RWPE2 (cell line): ENCODE data around the gene KCNMB3.
"Not testable (repeated sequence)": the region's sequence is repeated elsewhere in the genome, so short reads cannot be mapped to it uniquely, and the experiment has no call there.

Source experiments
- ATAC-seq: fragments of 200-7000 bp; cut with Tn5 transposase; 3 replicates; pipeline ENCODE4 v1.9.1; 2021; ENCODE audit warnings: low read depth
- DNase-seq: peaks from one replicate; pipeline ENCODE4 v3.0.0-alpha.2; 2020; ENCODE audit warnings: low spot score
- H3K27ac ChIP-seq: fragments of 450-650 bp; 2 replicates; pipeline ENCODE4 v1.5.1; 2017; ENCODE audit warnings: mild to moderate bottlenecking; ENCODE audit not compliant: poor library complexity, severe bottlenecking
- H3K27me3 ChIP-seq: fragments of 250-450 bp; sonication (Bioruptor Pico); 2 replicates; pipeline ENCODE4 v1.5.1; 2021; ENCODE audit warnings: mild to moderate bottlenecking, moderate library complexity; ENCODE audit not compliant: insufficient read depth, poor library complexity, severe bottlenecking
- H3K36me3 ChIP-seq: fragments of 250-450 bp; sonication (Bioruptor Pico); 2 replicates; pipeline ENCODE4 v1.5.1; 2020; ENCODE audit warnings: low read depth, mild to moderate bottlenecking, moderate library complexity
- H3K4me1 ChIP-seq: fragments of 250-450 bp; sonication (Bioruptor Pico); 2 replicates; pipeline ENCODE4 v1.5.1; 2021; ENCODE audit warnings: mild to moderate bottlenecking, moderate library complexity; ENCODE audit not compliant: insufficient read depth, poor library complexity, severe bottlenecking
- H3K4me3 ChIP-seq: fragments of 250-450 bp; sonication (Bioruptor Pico); 2 replicates; pipeline ENCODE4 v1.5.1; 2021; ENCODE audit warnings: mild to moderate bottlenecking, moderate library complexity; ENCODE audit not compliant: severe bottlenecking
- H3K9me3 ChIP-seq: fragments of 250-450 bp; sonication (Bioruptor Pico); 2 replicates; pipeline ENCODE4 v1.5.1; 2021; ENCODE audit warnings: mild to moderate bottlenecking, moderate library complexity; ENCODE audit not compliant: severe bottlenecking
- TF ChIP-seq, protein P1 (sequence below): fragments of 450-650 bp; IDR thresholded peaks from one replicate; pipeline ENCODE4 v1.5.1; 2017; ENCODE audit warnings: mild to moderate bottlenecking, moderate library complexity; ENCODE audit not compliant: poor library complexity, severe bottlenecking

KCNMB3 gene

DNA sequence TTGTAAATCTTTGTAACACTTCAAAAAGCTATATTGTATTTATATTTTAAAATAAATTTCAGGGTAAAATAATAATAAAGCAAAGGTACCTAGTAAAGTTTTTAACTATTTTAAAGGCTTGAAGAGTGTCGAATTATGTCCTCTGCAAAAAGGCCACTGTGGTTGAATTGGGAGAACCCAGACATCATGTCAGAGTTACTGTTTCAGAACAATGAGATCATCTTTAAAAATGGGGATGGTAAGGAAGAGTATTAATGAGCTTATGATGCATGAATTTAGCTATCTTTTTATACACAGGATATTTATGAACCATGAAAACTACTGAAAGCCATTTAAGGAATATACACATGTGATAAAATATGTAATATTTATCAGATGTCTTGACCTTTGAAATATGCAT, 26.3 kb downstream of the KCNMB3 start:
- Histone ChIP-seq H3K36me3 (peaks cover 44% of the 10 kb centered on the region), H3K27ac (no peak overlapping the region), H3K4me3 (no peak overlapping the region), H3K4me1 (peaks cover 2% of the 10 kb centered on the region), H3K27me3 (no peaks in the 10 kb centered on the region), H3K9me3 (no peaks in the 10 kb centered on the region)
- TF ChIP-seq, protein P1, sequence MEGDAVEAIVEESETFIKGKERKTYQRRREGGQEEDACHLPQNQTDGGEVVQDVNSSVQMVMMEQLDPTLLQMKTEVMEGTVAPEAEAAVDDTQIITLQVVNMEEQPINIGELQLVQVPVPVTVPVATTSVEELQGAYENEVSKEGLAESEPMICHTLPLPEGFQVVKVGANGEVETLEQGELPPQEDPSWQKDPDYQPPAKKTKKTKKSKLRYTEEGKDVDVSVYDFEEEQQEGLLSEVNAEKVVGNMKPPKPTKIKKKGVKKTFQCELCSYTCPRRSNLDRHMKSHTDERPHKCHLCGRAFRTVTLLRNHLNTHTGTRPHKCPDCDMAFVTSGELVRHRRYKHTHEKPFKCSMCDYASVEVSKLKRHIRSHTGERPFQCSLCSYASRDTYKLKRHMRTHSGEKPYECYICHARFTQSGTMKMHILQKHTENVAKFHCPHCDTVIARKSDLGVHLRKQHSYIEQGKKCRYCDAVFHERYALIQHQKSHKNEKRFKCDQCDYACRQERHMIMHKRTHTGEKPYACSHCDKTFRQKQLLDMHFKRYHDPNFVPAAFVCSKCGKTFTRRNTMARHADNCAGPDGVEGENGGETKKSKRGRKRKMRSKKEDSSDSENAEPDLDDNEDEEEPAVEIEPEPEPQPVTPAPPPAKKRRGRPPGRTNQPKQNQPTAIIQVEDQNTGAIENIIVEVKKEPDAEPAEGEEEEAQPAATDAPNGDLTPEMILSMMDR = no peak
- ATAC-seq (no peak), DNase-seq (no peak)

DNA sequence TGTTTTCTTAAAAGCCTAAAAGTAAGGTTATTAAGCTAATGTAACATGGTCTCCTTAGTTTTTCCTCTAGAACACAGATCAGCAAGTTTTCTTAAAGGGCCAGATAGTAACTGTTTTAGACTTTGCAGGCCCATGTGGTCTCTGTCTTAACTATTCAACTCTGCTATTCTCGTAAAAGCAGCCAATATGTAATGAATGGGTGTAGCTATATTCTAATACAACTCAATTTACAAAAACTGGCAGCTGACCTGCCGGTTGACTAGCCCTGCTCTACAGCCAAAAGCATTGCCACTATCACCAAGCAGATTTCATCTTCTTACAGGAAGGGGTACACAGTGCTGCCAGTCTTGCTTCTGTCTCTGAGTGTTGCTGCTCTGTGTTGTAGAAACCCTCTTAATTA, 27.4 kb downstream of the KCNMB3 start:
- H3K27me3 ChIP-seq = no peaks in the 10 kb centered on the region
- peaks cover 46% of the 10 kb centered on the region for H3K36me3 ChIP-seq
- TF ChIP-seq, protein P1 = no peak
- DNase-seq (no peak), ATAC-seq (no peak)
- no peak overlapping the region for H3K4me3 ChIP-seq
- peaks cover 2% of the 10 kb centered on the region for H3K4me1 ChIP-seq
- no peaks in the 10 kb centered on the region for H3K9me3 ChIP-seq
- no peak overlapping the region for H3K27ac ChIP-seq

DNA sequence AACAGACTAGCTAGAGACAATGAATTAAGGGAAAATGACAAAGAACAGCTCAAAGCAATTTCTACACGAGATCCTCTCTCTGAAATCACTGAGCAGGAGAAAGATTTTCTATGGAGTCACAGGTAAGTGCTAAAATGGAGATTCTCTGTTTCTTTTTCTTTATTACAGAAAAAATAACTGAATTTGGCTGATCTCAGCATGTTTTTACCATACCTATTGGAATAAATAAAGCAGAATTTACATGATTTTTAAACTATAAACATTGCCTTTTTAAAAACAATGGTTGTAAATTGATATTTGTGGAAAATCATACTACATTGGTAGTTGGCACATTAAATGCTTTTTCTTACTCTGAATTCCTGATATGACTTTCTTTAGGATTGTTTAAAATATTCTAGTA, 32.7 kb downstream of the KCNMB3 start:
- not testable (repeated sequence) for ATAC-seq, H3K4me1 ChIP-seq, H3K27me3 ChIP-seq, H3K4me3 ChIP-seq, DNase-seq, H3K9me3 ChIP-seq, H3K27ac ChIP-seq
- H3K36me3 ChIP-seq = peaks cover 27% of the 10 kb centered on the region

DNA sequence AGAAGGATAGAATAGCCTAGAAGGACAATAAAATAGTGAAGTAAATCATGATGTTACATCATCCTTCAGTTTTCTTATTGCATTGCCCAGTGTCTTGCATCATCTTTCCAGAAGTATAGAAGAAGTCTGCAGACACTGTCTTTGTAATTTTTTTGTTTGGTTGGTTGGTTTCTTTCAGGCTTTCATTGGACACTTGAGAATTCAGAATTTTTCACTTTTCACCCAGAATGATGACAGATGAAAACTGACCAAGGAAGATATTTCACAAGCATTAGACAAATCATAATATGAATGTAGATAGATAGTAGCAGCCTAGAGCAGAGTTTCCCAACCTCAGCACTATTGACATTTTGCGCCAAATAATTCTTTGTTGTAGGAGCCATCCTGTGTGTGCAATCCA, 35.4 kb downstream of the KCNMB3 start:
- not testable (repeated sequence) for DNase-seq, H3K9me3 ChIP-seq, ATAC-seq, H3K27me3 ChIP-seq, H3K4me3 ChIP-seq, H3K27ac ChIP-seq, H3K4me1 ChIP-seq
- peaks cover 31% of the 10 kb centered on the region for H3K36me3 ChIP-seq

DNA sequence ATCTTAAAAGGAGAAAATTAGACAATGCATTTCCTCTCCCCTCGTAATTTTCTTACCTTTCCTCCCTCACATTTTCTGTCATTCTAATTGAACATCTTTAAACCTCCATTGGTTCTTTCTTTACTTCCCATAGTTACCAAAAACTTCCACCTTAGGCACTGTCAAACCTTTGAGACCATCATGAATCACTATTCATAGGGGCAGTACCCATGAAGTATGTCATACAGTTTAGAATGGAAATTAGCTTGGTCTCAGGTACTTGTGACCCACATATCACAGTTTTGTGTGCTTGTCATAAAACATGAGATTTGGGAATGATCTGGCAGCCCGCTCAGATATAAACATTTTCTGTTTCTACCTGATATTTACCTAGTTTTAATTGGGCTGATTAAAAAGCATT, 50.1 kb downstream of the KCNMB3 start:
- H3K27ac ChIP-seq = no peak overlapping the region
- H3K9me3 ChIP-seq = no peaks in the 10 kb centered on the region
- TF ChIP-seq, protein P1 = no peak
- no peak overlapping the region for H3K4me3 ChIP-seq
- ATAC-seq (no peak), DNase-seq (no peak)
- no peaks in the 10 kb centered on the region for H3K27me3 ChIP-seq
- peaks cover 4% of the 10 kb centered on the region for H3K4me1 ChIP-seq
- H3K36me3 ChIP-seq = peaks cover 23% of the 10 kb centered on the region

DNA sequence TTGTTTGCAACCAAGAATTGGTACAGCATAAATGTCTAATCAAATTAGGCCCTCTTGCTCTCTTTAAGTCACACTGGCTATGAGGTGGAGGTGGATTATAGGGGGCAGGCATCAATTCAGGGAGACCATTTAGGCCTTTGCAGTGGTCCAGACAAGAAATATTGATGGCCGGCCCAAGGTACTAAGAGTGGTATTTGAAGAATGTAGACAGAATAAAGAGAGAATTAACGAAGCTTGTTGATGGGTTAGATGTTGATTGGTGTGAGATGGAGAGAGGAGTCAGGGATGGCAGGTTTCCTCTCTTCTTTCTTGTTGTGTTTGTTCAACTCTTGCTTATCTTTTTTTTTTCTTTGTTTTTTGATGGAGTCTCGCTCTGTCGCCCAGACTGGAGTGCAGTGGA, 54.2 kb downstream of the KCNMB3 start:
- peaks cover 4% of the 10 kb centered on the region for H3K4me1 ChIP-seq
- TF ChIP-seq, protein P1 = no peak

More for the DNA sequence above, 54.2 kb downstream of the KCNMB3 start:
- DNase-seq (no peak), ATAC-seq (no peak)
- Histone ChIP-seq H3K27me3 (no peaks in the 10 kb centered on the region), H3K36me3 (peaks cover 12% of the 10 kb centered on the region), H3K4me3 (no peak overlapping the region), H3K27ac (no peak overlapping the region), H3K9me3 (no peaks in the 10 kb centered on the region)
